ENCODE measurements around the gene S100A4.
"Not testable (repeated sequence)": the region's sequence is repeated elsewhere in the genome, so short reads cannot be mapped to it uniquely, and the experiment has no call there.

Gene S100A4

DNA sequence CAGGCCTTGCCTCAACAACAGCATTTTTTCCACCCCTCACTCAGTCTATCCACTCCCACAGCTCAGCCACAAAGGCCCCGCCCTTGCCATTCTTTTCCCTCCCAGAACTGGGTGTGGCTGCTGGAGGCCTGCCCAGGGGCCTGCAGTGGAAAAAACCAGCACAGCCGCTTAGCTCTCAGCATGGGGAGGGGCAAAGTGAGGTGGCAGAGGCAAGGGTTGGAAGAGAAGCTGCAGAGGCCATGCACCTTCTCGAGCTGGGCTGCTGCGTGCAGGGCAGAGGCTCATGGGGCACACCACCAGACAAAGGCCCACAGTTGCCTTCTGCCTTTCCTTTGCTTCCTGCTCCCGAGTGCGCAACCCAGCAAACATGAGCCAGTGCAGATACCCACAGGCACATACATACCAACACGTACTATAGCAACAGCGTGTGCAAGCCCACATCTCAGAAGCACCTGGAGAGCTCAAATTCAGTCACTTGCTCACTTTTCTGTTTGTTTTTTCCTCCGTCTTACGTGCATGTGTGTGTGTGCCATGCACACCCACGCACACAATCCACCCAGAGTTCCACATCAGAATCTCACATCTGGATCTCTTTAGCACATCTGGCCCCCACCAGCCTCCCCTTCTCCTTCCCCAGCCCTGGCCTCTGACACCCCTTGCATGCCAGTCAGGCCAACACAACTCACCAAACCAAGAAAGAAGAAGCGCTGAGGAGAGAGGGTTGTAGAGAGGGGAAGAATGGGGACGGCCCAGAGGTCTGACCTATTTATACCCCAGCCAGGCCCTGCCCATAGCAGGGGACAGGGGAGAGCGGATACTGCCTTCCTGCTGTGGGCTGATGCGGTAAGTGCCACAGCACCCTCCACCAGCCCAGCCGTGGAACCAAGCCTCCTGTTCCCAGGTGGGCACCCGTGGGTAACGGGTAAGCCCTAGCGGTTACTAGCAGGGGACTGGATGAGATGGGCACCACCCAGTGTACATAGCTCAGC, at the start of gene S100A4:
Gene S100A4 (minus strand): TSS at position 740 of the 989 bp plus-strand sequence. CDS start 1,012 bp downstream, outside the sequence.
- peak; percentile 79 for DNase-seq

DNA sequence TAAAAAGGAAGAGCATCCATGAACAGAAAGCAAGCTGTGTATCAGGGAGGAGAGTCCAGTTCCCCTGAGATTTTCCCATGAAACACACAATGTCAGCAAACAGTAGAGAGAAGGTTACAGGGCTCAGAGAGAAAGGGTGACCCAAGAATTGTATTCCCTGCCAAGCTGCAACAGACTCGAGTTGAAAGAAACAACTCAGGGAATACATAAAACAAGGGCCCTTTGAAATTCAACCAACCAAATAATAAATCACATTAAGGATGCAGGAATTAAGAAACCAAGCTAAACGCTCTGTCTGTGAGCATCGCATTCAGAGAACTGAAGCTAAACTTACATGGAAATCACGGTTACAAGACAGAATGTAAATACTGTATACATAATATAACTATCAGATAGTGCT, 47.1 kb upstream of the S100A4 start:
- no peak for DNase-seq

DNA sequence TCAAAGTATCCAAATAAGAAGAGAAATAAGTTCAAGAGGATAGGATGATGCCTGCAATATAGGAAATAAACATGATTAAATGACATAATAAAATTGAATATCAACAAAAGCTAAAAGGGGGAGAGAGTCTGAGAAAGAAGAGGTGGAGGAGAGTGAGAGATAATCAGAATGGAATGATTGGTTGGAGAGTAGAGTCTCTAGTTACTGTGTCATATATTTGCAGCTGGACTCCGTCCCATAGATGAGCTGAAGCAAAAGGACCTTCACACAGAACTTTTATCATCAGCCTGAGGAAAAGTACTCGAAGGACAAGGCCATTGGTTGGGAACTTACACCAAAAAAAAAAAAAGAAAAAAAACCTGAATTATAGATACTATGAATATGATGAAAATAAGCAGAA, 42.9 kb upstream of the S100A4 start:
- DNase-seq = no peak

DNA sequence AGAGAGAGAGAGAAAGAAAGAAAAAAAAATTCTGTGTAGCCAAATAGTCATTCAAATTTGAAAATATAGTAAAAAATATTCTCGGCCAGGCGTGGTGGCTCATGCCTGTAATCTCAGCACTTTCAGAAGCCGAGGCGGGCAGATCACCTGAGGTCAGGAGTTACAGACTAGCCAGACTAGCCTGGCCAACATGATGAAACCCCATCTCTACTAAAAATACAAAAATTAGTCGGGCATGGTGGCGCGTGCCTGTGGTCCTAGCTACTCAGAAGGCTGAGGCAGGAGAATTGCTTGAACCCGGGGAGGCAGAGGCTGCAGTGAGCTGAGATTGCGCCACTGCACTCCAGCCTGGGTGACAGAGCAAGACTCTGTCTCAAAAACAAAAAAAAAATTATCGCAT, 42.4 kb upstream of the S100A4 start:
- DNase-seq = not testable (repeated sequence)

DNA sequence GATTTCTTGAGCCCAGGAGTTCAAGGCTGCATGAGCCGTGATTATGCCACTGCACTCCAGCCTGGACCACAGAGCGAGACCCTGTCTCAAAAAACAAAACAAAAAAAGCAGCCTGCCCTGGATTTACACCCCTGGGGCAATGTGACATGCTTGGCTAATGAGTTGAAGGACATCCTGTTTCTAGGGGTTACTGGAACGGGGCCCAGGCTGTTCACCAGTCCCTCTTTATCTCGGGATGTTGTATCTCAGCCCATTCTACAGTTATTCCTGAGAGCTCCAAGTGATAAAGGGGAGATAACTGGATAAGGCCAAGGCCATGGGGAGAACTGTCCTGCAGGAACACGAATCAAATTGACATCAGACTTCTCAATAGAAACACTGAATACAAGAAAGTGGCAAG, 41.7 kb upstream of the S100A4 start:
- no peak for DNase-seq

DNA sequence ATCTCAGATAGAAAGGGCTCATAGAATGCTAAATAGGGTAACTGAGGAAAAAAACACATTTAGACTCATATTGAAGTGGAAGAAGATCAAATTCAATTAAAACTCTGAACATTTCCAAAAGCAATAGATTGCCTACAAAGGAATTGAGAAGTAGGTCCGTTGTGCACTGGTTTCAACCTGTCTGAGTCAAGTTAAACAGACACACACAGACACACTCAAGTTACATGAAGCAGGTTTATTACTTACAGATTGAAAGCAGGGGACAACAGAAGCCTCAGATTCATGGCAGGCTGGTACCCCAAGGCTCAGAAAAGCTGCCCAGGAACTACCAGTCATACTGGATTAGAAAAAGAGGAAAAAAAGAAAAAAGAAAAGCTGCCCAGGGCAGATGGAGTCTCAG, 40.7 kb upstream of the S100A4 start:
- DNase-seq = no peak

DNA sequence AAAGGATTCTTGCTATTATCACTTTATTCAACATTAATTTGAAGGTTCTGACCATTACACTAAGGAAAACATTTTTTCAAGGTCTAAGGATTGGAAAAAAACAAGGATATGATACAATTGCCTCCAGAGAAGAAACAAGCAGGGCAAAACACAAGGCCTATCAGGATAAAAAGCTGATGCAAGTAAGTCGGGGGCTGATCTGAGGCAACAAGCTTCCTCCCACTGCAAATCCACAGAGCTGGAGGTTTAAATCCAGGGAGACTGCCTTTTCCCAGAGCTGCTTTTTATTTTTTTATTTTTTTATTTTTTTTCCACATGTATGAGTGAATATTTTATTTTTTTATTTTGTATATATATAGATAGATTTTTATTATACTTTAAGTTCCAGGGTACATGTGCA, 39.4 kb upstream of the S100A4 start:
- no peak for DNase-seq

DNA sequence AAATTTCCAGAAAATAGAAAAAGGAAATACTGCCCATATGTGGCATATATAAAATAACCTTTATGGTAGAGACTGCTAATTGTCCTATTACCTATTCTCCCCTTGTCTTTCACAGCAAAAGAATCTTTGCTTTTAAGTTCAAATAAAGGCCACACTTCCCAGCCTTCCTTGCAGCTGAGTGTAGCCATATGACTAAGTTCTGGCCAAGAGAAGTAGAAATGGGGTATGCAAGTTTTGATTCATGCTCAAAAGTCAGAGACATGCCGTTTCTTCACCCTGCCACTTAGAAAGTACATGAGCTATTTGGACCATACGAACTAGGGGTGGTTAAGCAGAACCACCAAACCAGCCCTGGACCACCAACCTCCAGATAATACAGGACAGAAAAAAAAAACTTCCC, 38.4 kb upstream of the S100A4 start:
- DNase-seq = no peak

DNA sequence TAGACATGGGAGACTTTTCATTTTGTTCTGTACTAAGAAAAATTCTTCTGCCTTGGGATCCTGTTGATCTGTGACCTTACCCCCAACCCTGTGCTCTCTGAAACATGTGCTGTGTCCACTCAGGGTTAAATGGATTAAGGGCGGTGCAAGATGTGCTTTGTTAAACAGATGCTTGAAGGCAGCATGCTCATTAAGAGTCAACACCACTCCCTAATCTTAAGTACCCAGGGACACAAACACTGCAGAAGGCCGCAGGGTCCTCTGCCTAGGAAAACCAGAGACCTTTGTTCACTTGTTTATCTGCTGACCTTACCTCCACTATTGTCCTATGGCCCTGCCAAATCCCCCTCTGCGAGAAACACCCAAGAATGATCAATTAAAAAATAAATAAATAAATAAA, 37.9 kb upstream of the S100A4 start:
- DNase-seq = not testable (repeated sequence)

DNA sequence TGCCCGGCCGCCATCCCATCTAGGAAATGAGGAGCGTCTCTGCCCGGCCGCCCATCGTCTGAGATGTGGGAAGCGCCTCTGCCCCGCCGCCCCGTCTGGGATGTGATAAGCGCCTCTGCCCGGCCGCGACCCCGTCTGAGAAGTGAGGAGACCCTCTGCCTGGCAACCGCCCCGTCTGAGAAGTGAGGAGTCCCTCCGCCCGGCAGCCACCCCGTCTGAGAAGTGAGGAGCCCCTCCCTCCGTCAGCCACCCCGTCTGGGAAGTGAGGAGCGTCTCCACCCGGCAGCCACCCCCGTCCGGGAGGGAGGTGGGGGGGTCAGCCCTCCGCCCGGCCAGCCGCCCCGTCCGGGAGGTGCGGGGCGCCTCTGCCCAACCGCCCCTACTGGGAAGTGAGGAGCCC, 37.2 kb upstream of the S100A4 start:
- not testable (repeated sequence) for DNase-seq

DNA sequence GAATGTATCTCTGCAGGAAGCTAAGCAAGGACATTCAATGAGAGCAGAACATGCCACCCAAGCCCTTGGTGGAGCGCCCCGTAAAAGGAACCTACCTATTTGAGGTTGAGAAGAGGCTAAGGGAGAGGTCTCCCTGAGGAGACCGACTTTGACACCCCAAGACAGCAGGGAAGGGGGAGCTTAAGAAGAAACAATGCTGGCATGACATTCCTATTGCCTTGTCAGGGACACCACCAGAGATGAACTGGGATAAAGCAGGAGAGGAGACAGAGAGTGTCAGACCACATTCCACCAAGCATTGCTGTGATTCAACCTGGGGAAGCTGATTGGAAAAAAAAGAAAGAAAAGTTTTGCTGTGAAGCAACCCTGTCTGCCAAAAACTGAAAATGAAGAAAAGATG, 33.3 kb upstream of the S100A4 start:
- DNase-seq = no peak

DNA sequence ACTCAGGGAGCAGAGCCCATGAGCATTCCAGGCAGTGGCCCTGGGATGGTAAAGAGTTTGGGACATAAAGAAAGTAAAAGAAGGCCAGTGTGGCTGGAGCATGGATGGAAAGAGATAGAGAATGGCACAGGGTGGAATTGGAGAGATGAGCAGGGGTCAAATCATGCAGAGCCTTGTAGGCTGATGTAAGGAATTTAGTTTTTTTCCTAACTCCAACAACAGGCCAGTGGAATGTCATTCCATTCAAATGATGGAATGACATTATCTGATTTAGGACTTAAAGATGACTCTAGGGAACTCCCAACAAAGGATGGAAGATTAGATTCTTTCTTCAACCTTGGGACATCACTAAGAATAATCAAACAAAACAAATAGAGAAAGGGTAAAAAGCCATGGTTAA, 32.9 kb upstream of the S100A4 start:
- DNase-seq = no peak

DNA sequence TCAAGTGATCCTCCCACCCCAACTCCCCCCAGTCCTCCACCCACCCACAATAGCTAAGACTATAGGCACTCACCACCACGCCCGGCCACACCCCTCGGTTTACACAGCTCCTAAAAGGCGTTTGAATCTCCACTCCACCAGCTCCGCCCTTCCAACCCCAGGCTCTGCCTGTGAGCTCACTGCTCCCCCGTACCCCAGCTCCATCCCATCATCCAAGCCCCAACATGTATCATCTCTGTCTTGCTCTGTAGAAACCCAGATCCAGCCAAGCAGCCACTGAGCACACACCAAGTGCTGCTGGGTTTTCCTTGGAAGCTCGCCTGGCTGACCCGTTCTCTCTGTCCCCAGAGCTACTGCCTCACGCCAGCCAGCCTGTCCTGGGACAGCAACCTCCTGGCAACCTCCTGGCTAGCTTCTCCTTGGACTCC, 32.0 kb upstream of the S100A4 start:
- no peak for DNase-seq

DNA sequence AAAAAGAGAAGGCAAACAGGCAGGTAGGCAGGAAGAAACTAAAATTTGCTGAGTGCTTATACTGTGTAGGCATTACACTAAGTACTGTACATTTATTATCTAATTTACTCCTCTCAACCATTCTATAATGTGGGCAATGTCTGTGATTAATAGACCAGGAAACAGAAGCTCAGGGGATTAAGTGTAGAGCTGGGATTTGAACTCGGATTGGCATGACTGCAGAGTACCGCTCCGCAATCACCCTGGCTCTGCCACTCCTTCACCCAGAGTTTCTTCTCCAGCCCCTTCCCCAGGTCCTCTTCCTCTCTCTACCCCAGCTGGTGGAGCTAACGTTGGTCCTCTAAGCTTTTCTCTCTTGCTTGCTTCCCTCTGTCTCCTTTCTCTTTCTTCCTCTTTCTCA, 31.5 kb upstream of the S100A4 start:
- DNase-seq = no peak

DNA sequence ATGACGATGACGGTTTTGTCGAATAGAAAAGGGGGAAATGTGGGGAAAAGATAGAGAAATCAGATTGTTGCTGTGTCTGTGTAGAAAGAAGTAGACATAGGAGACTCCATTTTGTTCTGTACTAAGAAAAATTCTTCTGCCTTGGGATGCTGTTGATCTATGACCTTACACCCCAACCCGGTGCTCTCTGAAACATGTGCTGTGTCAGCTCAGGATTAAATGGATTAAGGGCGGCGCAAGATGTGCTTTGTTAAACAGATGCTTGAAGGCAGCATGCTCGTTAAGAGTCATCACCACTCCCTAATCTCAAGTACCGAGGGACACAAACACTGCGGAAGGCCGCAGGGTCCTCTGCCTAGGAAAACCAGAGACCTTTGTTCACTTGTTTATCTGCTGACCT, 29.9 kb upstream of the S100A4 start:
- not testable (repeated sequence) for DNase-seq

DNA sequence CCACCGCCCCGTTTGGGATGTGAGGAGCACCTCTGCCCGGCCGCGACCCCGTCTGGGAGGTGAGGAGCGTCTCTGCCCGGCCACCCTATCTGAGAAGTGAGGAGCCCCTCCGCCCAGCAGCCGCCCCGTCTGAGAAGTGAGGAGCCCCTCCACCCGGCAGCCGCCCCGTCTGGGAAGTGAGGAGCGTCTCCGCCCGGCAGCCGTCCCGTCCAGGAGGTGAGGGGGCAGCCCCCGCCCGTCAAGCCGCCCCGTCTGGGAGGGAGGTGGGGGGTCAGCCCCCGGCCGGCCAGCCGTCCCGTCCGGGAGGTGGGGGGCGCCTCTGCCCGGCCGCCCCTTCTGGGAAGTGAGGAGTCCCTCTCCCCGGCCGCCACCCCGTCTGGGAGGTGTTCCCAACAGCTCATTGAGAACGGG, 29.5 kb upstream of the S100A4 start:
- DNase-seq = not testable (repeated sequence)

DNA sequence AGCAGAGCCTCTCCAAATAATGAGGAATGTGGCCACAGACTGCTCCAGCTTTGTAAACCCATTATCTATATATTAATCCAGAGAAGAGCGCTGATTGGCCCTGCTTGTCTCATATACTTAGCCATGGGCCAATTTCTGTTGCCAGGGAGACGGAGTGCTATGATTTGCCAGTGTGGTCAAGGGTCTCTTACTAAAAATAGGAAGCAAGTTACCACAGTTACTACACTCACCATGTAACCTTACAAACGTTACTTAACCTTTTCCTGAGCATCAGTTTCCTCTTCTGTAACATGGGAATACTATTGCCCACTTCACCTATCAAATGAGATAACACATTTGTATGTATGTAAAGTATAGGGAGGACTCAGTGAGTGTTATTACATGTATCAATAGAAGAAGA, 27.7 kb upstream of the S100A4 start:
- no peak for DNase-seq

DNA sequence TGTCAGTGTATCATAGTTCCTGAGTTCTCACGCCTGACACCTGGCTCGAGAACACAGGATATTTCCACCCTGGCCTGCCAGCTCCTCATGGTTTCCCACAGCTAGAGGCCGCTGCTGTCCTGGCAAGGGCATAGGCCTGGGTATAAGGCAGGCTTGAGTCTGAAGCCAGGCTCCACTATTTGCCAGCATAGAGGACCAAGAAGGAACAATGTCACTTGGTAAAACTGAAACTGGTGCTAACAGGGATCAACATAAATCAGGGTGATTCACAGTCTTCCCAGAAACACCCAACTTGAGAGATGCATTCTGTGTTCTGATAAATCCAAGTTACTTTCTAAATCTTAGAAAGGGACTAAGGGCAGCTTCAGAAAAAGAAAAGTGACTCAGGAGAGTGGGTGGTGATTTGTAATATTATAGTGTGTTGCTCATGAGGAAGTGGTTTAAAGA, 27.0 kb upstream of the S100A4 start:
- peak; percentile 65 for DNase-seq

DNA sequence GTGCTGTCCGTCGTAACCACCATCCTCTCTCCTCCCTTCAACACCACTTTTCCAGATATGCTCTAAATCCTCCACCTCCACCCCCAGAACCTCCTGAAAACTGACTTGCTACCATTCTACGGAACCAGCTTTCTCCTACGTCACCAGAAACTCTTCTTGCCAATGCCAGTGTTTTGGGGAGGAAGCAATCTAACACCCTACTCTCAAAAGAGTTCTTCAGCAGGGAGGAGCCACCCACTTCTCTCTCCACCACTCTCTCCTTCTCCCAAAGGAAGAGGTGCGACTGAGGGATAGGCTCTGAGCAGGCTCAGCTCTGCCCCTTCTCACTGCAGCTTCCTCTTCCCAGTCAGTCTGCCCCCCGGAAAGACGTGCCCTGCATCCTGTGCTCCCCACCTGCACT, 26.1 kb upstream of the S100A4 start:
- DNase-seq = no peak

DNA sequence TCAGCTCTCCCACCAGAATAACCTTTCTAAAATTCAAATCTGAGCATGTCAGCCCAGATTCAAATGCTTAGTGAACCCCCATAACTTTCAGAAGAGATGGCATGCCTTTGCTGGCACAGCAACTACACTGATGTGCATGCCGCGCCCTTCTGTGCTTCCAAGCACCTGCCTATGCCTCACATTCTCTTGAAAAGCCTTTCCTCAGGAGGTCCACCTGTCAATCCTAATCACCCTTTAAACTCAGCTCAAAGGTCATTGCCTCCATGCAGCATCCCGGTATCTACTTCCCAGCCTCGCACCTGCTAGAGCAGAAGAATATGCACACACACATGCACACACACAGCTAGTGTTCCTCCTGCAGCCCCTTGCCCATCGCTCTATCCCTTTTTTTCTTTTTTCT, 25.3 kb upstream of the S100A4 start:
- DNase-seq = no peak

DNA sequence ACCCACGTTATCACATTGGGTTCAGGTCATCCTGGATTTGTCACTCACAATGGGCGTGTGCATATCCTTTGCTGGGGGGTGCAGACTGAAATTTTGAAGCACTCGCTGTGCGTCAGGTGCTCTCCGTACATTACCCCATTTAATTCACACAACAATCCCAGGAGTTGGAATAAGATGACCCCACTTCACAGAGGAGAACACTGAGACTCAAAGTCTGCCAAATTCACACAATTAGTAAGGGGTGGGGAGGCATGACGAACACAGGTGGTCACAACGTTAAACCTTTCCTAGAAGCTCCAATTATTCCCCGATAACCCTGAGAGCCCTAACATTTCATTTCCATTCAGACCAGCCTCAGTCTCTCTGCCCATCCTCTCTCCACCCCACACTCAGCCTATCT, 23.9 kb upstream of the S100A4 start:
- no peak for DNase-seq

DNA sequence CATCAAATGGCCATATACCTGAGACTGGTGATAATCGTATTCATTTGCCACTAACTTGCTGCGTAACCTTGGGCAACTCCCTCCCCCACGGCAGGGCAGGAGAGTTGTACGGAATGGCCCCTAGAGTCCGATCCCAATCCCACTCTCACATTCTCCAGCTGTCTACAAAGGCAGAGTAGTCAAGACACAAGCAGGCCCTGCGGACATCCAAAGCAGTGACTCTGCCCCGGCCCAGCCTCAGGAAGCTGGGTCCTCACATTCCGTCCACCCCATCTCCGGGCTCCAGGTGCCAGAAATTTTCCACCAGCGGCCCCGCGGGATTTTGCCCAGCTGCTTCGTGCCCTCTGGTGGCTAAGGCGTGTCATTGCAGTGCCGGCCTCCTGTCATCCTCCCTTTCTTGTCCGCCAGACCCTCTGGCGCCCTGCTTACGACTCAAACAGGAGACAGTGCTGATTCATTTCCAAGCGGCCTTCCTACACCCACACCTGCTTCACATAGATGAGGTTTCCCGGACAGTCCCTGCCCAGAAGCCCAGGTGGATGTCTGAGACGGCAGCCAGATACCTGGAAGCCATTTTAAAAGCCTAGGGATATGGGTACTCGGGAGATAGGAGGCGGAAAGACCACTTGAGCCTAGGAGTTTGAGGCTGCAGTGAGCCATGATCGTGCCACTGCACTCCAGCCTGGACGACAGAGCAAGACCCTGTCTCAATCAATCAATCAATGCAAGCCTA, 22.9 kb upstream of the S100A4 start:
- DNase-seq = peak; percentile 87

DNA sequence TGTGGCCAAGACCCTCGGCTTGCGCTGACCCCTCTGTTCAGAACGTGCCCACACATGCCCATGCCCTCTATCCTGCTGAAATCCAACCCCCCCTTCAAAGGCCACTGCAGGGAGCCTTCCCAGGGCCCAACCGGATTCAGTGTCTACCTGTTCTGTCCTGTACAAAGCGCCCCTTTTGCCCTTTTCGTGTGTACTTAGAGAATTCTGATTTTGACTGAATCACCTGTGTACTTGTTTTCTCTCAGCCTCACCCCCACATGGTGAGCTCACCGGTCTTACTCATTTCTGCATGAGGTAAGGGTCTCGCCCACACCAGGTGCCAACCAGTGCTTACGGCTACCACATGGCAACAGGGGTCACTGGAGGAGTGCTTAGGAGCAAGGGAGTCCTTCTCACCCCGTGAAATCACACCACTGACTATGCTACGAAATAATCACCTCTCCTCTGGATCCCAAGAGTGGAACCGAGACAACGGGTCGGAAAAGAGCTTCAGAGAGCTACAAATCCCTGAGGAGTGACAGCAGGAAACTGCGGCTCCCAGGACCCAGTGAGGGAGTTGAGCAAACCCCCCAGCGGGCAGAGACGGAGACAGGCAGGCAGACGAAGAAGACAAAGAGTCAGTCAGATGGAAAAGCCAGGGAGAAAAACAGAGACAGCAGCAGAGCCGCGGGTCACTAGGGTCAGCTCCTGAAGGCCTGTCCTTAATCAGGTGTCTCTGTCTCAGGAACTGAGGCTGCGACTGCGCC, 22.2 kb upstream of the S100A4 start:
- peak; percentile 12 for DNase-seq
